ENCODE results near the gene DPCD.

GRCh38 chr10:101578192-101578591, 9.9 kb upstream of the DPCD start:
- TF ChIP-seq CTCF (IDR thresholded peaks at IDR 0.05) = no peak
- TF ChIP-seq EZH2phosphoT487 (IDR thresholded peaks at IDR 0.05) = no peak
